Measurements from ENCODE around the gene RSRC1. TPM values are rescaled to one million over a fixed set of nuclear protein-coding genes. Genes with fewer than 3 reads are reported as not detected.

RSRC1 gene
- total and polyA plus RNA-seq, 2 donors (not counting 1 experiment from before 2014, with no cell fraction given) = 4.5 to 54.6 TPM

DNA sequence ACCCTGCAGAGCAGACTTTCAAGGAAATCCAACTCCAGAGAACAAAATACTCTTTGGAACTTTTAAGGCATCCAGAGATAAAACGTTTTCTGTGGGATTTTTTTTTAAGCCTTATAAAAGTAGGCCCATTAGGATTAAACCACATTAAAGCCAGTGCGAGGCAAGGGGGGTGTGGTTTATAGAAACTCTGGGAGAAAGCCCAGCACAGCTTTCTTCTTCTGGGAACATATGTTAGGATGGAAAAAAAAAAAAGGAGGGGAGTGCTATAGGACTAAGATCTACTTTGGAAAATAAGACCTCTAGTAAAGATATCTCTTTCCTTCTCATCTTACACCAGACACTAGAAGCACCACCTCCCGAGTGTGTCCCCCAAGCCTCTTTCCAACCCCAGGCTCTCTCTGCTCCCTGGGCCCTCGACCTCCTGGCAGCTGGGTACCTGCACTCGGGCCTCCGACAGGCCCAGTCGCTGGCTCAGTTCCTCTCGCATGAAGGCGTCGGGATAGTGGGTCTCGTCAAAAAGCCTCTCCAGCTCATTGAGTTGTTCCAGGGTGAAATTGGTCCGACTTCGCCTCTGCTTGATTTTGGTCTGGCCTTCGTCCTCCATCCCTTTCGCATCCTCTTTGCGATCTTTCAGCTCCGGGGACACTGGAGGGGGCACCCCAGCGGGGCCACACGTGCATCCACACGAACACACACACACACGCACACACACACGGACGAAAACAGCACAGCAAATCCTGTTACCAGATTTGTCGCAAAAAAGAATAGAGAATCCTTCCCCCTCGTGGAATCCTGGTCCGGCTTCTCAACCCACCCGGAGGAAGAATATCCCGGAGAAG, 7.4 kb upstream of the RSRC1 start:
- no peak overlapping the region for H2AFZ ChIP-seq (ENCODE audit: insufficient read depth, low read depth, low read length, poor library complexity, severe bottlenecking)
- ATAC-seq (ENCODE audit: low read depth) (no peak), DNase-seq (peak; percentile 36)
- peaks cover 3 to 85% (median 78%) of the 10 kb centered on the region in 4 experiments for H3K27me3 ChIP-seq (replicated peaks in 1 of 4; ENCODE audit: control extremely low read depth in 1 of 4, control insufficient read depth in 3 of 4, insufficient read depth in 4 of 4, low read length in 3 of 4)
- no peak overlapping the region for H3K4me2 ChIP-seq (replicated peaks; ENCODE audit: low read depth, low read length, poor library complexity, severe bottlenecking)
- Mint-ChIP-seq H3K9me3 (ENCODE audit: insufficient read depth) (no peaks in the 10 kb centered on the region), H3K27ac (peak overlapping the region; percentile 87), H3K27me3 (peaks cover 68% of the 10 kb centered on the region), H3K4me1 (peaks cover 41% of the 10 kb centered on the region), H3K4me3 (peak overlapping the region; percentile 21)
- ChIA-PET CTCF (no interaction called here), POLR2A (no interaction called here)
- peaks cover 51 to 60% of the 10 kb centered on the region in 2 donors for H3K4me1 ChIP-seq (ENCODE audit: control insufficient read depth in 2 of 2, insufficient read depth in 2 of 2, low read length in 2 of 2)
- 15% methylated on average over 27 of the region's 28 CpGs for WGBS (ENCODE audit: insufficient coverage)
- peaks cover 4% of the 10 kb centered on the region for H4K20me1 ChIP-seq (ENCODE audit: control insufficient read depth, insufficient read depth, low read length, poor library complexity, severe bottlenecking)
- no peak overlapping the region for H3K27ac ChIP-seq (ENCODE audit: low read length in 2 of 2)
- H3K4me3 ChIP-seq (ENCODE audit: control extremely low read depth in 1 of 5, extremely low read depth in 1 of 5, insufficient read depth in 1 of 5, low read depth in 2 of 5, low read length in 4 of 5) = no peak overlapping the region
- H3K9ac ChIP-seq (ENCODE audit: low read length) = no peak overlapping the region
- H3K36me3 ChIP-seq (replicated peaks in 1 of 2; ENCODE audit: control extremely low read depth in 1 of 2, control insufficient read depth in 1 of 2, extremely low read depth in 1 of 2, insufficient read depth in 2 of 2, low read length in 1 of 2) = no peaks in the 10 kb centered on the region
- TF ChIP-seq EZH2 (IDR thresholded peaks at IDR 0.05; ENCODE audit: borderline replicate concordance, insufficient read depth, low read depth, low read length, poor library complexity, severe bottlenecking) = no peak
- TF ChIP-seq, protein P1, sequence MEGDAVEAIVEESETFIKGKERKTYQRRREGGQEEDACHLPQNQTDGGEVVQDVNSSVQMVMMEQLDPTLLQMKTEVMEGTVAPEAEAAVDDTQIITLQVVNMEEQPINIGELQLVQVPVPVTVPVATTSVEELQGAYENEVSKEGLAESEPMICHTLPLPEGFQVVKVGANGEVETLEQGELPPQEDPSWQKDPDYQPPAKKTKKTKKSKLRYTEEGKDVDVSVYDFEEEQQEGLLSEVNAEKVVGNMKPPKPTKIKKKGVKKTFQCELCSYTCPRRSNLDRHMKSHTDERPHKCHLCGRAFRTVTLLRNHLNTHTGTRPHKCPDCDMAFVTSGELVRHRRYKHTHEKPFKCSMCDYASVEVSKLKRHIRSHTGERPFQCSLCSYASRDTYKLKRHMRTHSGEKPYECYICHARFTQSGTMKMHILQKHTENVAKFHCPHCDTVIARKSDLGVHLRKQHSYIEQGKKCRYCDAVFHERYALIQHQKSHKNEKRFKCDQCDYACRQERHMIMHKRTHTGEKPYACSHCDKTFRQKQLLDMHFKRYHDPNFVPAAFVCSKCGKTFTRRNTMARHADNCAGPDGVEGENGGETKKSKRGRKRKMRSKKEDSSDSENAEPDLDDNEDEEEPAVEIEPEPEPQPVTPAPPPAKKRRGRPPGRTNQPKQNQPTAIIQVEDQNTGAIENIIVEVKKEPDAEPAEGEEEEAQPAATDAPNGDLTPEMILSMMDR (IDR thresholded peaks at IDR 0.05) = no peak
- no peaks in the 10 kb centered on the region for H3K79me2 ChIP-seq (ENCODE audit: control insufficient read depth, insufficient read depth, low read length)
- intact Hi-C loops (cut with micrococcal nuclease) = no loop called here
- peaks cover 3 to 41% (median 21%) of the 10 kb centered on the region in 3 donors for H3K9me3 ChIP-seq (ENCODE audit: control extremely low read depth in 1 of 3, control insufficient read depth in 2 of 3, insufficient read depth in 1 of 3, low read length in 2 of 3)
